Measurements from ENCODE around the gene STK39.
"Not testable (repeated sequence)": the region's sequence is repeated elsewhere in the genome, so short reads cannot be mapped to it uniquely, and the experiment has no call there.

STK39 gene

DNA sequence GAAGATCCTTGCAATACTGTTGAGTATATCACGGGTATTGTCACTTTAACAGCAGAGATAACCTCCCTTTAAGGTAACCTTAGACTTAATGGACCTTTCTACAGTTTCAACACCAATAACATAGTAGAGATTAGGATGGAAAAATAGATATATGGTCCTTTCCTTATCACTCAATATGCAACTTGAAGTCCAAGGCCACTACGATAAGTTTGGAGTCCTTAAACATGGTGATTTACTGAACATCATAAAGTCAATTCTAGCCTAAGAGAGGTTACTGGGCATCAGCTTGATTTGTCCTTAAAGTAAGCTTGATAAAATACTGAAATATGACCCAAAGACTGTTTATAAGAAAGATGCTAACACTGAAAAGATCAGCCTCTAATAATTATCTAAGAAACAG, 203.2 kb downstream of the STK39 start:
- Histone ChIP-seq H3K36me3 (ENCODE audit: insufficient read depth, low read length) (no peaks in the 10 kb centered on the region), H3K9ac (ENCODE audit: low read length) (no peak overlapping the region)

GRCh38 chr2:168042127-168042824, 205.1 kb downstream of the STK39 start:
- H3K4me1 ChIP-seq (ENCODE audit: insufficient read depth, low read length); H3K27me3 ChIP-seq (ENCODE audit: control insufficient read depth in 1 of 2, insufficient read depth in 2 of 2, low read length in 2 of 2); H3K27ac ChIP-seq (ENCODE audit: low read depth, low read length); H3K9ac ChIP-seq (ENCODE audit: low read length); H3K9me3 ChIP-seq (ENCODE audit: low read length); H3K36me3 ChIP-seq (ENCODE audit: insufficient read depth, low read length); H3K4me3 ChIP-seq (ENCODE audit: low read depth in 1 of 2, low read length in 2 of 2): not testable (repeated sequence)

More for the DNA sequence above, 203.2 kb downstream of the STK39 start:
- Histone ChIP-seq H3K4me1 (ENCODE audit: insufficient read depth, low read length) (no peaks in the 10 kb centered on the region), H3K27me3 (ENCODE audit: control insufficient read depth in 1 of 2, insufficient read depth in 2 of 2, low read length in 2 of 2) (no peaks in the 10 kb centered on the region), H3K27ac (ENCODE audit: low read depth, low read length) (no peak overlapping the region), H3K4me3 (ENCODE audit: low read depth in 1 of 2, low read length in 2 of 2) (no peak overlapping the region), H3K9me3 (ENCODE audit: low read length) (no peaks in the 10 kb centered on the region)

- H3K4me3 ChIP-seq (ENCODE audit: low read depth in 1 of 2, low read length in 2 of 2), result no peak overlapping the region
- no peaks in the 10 kb centered on the region for H3K27me3 ChIP-seq (ENCODE audit: control insufficient read depth in 1 of 2, insufficient read depth in 2 of 2, low read length in 2 of 2)
- no peak overlapping the region for H3K9ac ChIP-seq (ENCODE audit: low read length)
- H3K9me3 ChIP-seq (ENCODE audit: low read length), result no peaks in the 10 kb centered on the region
- no peaks in the 10 kb centered on the region for H3K36me3 ChIP-seq (ENCODE audit: insufficient read depth, low read length)
- H3K27ac ChIP-seq (ENCODE audit: low read depth, low read length), result no peak overlapping the region
- H3K4me1 ChIP-seq (ENCODE audit: insufficient read depth, low read length), result no peaks in the 10 kb centered on the region
These were observed 207.5 kb downstream of the STK39 start for GRCh38 chr2:168039881-168040280.

- no peaks in the 10 kb centered on the region for H3K4me1 ChIP-seq (ENCODE audit: insufficient read depth, low read length)
- no peaks in the 10 kb centered on the region for H3K27me3 ChIP-seq (ENCODE audit: control insufficient read depth in 1 of 2, insufficient read depth in 2 of 2, low read length in 2 of 2)
- H3K9me3 ChIP-seq (ENCODE audit: low read length), result no peaks in the 10 kb centered on the region
- H3K4me3 ChIP-seq (ENCODE audit: low read depth in 1 of 2, low read length in 2 of 2), result no peak overlapping the region
- no peak overlapping the region for H3K9ac ChIP-seq (ENCODE audit: low read length)
- H3K27ac ChIP-seq (ENCODE audit: low read depth, low read length), result no peak overlapping the region
- H3K36me3 ChIP-seq (ENCODE audit: insufficient read depth, low read length), result no peaks in the 10 kb centered on the region
These were observed 209.6 kb downstream of the STK39 start for GRCh38 chr2:168037778-168038177.

GRCh38 chr2:168035458-168035857, 211.9 kb downstream of the STK39 start:
- no peaks in the 10 kb centered on the region for H3K9me3 ChIP-seq (ENCODE audit: low read length)

GRCh38 chr2:168034616-168035015, 212.8 kb downstream of the STK39 start:
- Histone ChIP-seq H3K9ac (ENCODE audit: low read length) (no peak overlapping the region), H3K36me3 (ENCODE audit: insufficient read depth, low read length) (no peaks in the 10 kb centered on the region), H3K4me1 (ENCODE audit: insufficient read depth, low read length) (no peaks in the 10 kb centered on the region), H3K27me3 (ENCODE audit: control insufficient read depth in 1 of 2, insufficient read depth in 2 of 2, low read length in 2 of 2) (no peaks in the 10 kb centered on the region), H3K4me3 (ENCODE audit: low read depth in 1 of 2, low read length in 2 of 2) (no peak overlapping the region), H3K27ac (ENCODE audit: low read depth, low read length) (no peak overlapping the region), H3K9me3 (ENCODE audit: low read length) (no peaks in the 10 kb centered on the region)

More at GRCh38 chr2:168035458-168035857, 211.9 kb downstream of the STK39 start:
- no peak overlapping the region for H3K4me3 ChIP-seq (ENCODE audit: low read depth in 1 of 2, low read length in 2 of 2)
- H3K9ac ChIP-seq (ENCODE audit: low read length), result no peak overlapping the region
- H3K27ac ChIP-seq (ENCODE audit: low read depth, low read length), result no peak overlapping the region
- no peaks in the 10 kb centered on the region for H3K4me1 ChIP-seq (ENCODE audit: insufficient read depth, low read length)
- no peaks in the 10 kb centered on the region for H3K27me3 ChIP-seq (ENCODE audit: control insufficient read depth in 1 of 2, insufficient read depth in 2 of 2, low read length in 2 of 2)
- H3K36me3 ChIP-seq (ENCODE audit: insufficient read depth, low read length), result no peaks in the 10 kb centered on the region

DNA sequence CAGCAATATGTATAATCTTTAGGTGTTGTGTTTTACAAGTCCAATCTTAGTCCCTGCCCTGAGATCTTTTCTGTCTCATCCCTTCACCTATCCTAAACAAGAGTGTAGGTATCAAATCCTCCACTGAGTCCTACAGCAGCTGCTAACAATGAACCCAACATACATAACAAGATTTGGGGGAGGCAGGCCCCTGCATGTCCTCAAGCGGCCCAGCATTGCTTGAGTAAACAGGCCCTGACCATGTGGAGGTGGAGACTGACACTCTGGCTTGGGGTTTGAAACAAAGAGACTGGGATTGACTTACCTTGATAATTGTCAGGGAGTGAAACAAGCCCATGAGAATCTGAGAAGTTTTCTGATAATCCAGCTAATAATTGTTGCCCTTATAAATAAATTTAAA, 213.4 kb downstream of the STK39 start:
- H3K9me3 ChIP-seq (ENCODE audit: low read length), result no peaks in the 10 kb centered on the region
- no peak overlapping the region for H3K27ac ChIP-seq (ENCODE audit: low read depth, low read length)
- no peaks in the 10 kb centered on the region for H3K27me3 ChIP-seq (ENCODE audit: control insufficient read depth in 1 of 2, insufficient read depth in 2 of 2, low read length in 2 of 2)
- no peaks in the 10 kb centered on the region for H3K36me3 ChIP-seq (ENCODE audit: insufficient read depth, low read length)
- peaks cover 6% of the 10 kb centered on the region for H3K4me1 ChIP-seq (ENCODE audit: insufficient read depth, low read length)
- no peak overlapping the region for H3K4me3 ChIP-seq (ENCODE audit: low read depth in 1 of 2, low read length in 2 of 2)
- no peak overlapping the region for H3K9ac ChIP-seq (ENCODE audit: low read length)

DNA sequence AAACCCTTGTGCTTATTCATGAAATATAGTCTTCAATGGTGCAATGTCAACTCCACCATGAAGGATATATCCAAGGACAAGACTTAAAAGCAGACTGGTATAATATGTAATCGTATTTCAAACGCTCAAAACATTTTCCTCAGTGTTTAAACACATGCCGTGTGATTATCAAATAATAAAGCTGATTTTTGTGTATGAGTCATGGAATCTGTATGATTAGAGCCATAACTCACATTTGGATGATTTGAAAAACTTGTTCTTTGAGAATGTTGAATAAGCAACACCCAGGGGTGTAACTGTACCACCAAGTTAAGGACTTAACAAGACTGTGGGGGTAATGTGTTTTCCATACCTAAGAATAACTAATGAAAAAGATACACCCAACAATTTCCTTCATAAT, 215.3 kb downstream of the STK39 start:
- Histone ChIP-seq H3K27ac (ENCODE audit: low read depth, low read length) (no peak overlapping the region), H3K27me3 (ENCODE audit: control insufficient read depth in 1 of 2, insufficient read depth in 2 of 2, low read length in 2 of 2) (no peaks in the 10 kb centered on the region), H3K9me3 (ENCODE audit: low read length) (no peaks in the 10 kb centered on the region), H3K36me3 (ENCODE audit: insufficient read depth, low read length) (no peaks in the 10 kb centered on the region), H3K4me3 (ENCODE audit: low read depth in 1 of 2, low read length in 2 of 2) (no peak overlapping the region), H3K4me1 (ENCODE audit: insufficient read depth, low read length) (peaks cover 7% of the 10 kb centered on the region), H3K9ac (ENCODE audit: low read length) (no peak overlapping the region)

- no peak overlapping the region for H3K27ac ChIP-seq (ENCODE audit: low read depth, low read length)
- no peaks in the 10 kb centered on the region for H3K27me3 ChIP-seq (ENCODE audit: control insufficient read depth in 1 of 2, insufficient read depth in 2 of 2, low read length in 2 of 2)
These were observed 216.4 kb downstream of the STK39 start for GRCh38 chr2:168030862-168031624.

DNA sequence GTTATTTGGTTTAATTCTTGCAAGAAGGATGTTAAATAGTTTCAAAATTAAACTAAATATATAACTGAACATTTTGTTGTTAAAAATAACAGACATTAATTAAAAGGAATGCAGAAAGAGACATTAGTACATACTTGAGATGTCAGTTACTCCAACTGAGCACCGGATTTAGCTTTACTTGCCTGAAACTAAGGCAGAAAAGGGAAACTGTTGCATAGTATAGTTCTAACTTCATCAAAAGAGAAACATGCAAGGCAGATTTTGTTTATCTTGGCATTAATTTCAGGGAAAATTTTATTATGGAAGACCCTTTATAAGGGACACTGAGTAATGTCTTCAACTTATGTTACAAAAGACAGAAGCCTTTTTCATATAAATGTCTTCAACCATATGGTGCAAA, 218.3 kb downstream of the STK39 start:
- Histone ChIP-seq H3K36me3 (ENCODE audit: insufficient read depth, low read length) (no peaks in the 10 kb centered on the region), H3K9me3 (ENCODE audit: low read length) (no peaks in the 10 kb centered on the region), H3K27ac (ENCODE audit: low read depth, low read length) (no peak overlapping the region), H3K27me3 (ENCODE audit: control insufficient read depth in 1 of 2, insufficient read depth in 2 of 2, low read length in 2 of 2) (no peaks in the 10 kb centered on the region), H3K4me1 (ENCODE audit: insufficient read depth, low read length) (peaks cover 7% of the 10 kb centered on the region), H3K4me3 (ENCODE audit: low read depth in 1 of 2, low read length in 2 of 2) (no peak overlapping the region), H3K9ac (ENCODE audit: low read length) (no peak overlapping the region)

More at GRCh38 chr2:168030862-168031624, 216.4 kb downstream of the STK39 start:
- Histone ChIP-seq H3K4me3 (ENCODE audit: low read depth in 1 of 2, low read length in 2 of 2) (no peak overlapping the region), H3K9me3 (ENCODE audit: low read length) (no peaks in the 10 kb centered on the region), H3K9ac (ENCODE audit: low read length) (no peak overlapping the region), H3K4me1 (ENCODE audit: insufficient read depth, low read length) (peaks cover 7% of the 10 kb centered on the region), H3K36me3 (ENCODE audit: insufficient read depth, low read length) (no peaks in the 10 kb centered on the region)

- no peak overlapping the region for H3K9ac ChIP-seq (ENCODE audit: low read length)
- H3K4me1 ChIP-seq (ENCODE audit: insufficient read depth, low read length), result peaks cover 7% of the 10 kb centered on the region
- no peak overlapping the region for H3K4me3 ChIP-seq (ENCODE audit: low read depth in 1 of 2, low read length in 2 of 2)
- H3K36me3 ChIP-seq (ENCODE audit: insufficient read depth, low read length), result no peaks in the 10 kb centered on the region
- no peaks in the 10 kb centered on the region for H3K9me3 ChIP-seq (ENCODE audit: low read length)
- no peak overlapping the region for H3K27ac ChIP-seq (ENCODE audit: low read depth, low read length)
- H3K27me3 ChIP-seq (ENCODE audit: control insufficient read depth in 1 of 2, insufficient read depth in 2 of 2, low read length in 2 of 2), result no peaks in the 10 kb centered on the region
These were observed 219.0 kb downstream of the STK39 start for GRCh38 chr2:168028362-168028761.

Measured in muscle layer of colon (tissue), 2 donors.